ENCODE measurements around the gene ZNF326.
"Not testable (repeated sequence)": the region's sequence is repeated elsewhere in the genome, so short reads cannot be mapped to it uniquely, and the experiment has no call there.

Gene ZNF326

DNA sequence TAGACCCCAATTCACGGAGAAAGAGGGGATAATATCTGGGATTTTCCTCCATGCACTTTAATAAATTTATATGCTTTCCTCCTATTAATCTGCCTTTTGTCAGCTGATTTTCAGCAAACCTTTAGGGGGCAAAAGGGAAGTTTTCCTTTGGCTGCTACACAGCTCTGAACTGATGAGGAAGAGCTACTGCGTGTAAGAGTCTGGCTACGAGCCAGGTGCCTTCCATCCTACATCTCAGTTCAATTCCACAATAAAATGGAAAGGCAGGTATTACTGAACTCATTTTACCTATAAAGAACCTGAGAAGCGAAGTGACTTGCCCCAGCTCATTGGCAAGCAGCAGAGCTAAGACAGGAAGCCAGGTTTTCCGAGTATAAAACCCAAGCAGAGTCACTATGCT lies 28.3 kb upstream of the ZNF326 start:
- DNase-seq (ENCODE audit: low read depth in 2 of 2), result no peak

DNA sequence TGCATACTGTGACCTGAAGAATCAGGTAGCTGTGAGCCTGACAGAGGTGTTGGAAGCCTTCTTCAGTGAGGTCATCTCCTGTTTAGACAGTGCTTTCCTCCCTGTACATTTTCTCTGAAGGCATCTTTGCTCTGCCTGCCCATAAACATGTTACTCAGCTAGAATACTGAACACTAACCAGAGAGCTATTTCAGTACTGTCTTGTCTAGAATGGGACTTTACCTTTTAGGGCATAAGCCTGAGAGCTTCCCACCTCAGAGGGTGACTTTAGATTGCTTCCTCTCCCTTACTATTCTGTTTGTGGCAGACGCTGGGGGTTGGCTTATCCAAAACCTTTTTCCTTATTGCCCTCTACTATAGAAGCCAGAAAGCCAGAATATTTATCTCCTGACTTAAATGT lies 23.3 kb upstream of the ZNF326 start:
- DNase-seq (ENCODE audit: low read depth in 2 of 2), result no peak

DNA sequence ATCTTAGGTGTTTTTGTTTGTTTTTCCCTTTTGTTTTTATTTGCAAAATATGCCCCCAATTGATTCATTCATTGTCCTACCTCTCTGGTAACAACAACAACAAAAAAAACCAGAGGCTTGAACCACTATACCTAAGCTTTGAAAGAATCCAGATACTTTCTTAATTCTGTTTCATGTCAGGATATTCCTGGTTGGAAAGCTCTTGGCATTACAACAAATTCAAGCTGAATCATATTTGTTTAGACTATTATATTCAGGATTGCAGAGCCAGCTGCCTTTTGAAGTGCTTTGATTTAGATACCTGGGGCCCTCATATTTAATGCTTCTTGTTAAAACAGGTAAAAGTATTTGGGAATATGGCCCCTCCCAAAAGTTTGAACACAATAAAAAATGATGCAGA lies 22.9 kb upstream of the ZNF326 start:
- no peak for DNase-seq (ENCODE audit: low read depth in 2 of 2)

DNA sequence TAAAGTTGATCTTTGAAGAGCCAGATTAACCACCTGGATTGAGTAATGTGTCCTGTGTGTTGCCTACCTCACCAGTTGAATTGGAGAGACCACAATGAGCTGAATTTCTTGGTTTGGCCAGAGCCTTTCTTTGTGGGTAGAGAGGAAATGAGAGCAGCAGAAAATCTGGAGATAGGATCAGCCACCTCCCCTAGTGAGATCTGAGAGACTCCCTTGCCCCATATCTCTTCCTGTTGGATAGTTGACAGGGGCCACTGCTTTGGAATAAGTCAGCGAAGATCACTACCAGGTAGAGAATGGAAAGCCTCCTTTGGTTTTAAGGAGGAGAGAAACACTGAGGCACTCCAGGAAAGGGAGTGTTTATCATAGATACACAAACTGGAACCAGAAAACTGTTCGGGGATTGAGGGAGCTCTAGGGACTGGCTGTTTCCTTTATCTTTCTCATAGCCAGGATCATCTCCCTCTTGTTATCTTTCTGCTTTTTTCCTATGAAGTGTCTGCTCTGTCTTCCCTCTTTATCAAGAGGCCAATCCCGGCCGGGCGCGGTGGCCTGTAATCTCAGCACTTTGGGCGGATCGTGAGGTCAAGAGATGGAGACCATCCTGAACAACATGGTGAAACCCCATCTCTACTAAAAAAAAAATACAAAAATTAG lies 21.3 kb upstream of the ZNF326 start:
- DNase-seq (ENCODE audit: low read depth in 2 of 2), result no peak

DNA sequence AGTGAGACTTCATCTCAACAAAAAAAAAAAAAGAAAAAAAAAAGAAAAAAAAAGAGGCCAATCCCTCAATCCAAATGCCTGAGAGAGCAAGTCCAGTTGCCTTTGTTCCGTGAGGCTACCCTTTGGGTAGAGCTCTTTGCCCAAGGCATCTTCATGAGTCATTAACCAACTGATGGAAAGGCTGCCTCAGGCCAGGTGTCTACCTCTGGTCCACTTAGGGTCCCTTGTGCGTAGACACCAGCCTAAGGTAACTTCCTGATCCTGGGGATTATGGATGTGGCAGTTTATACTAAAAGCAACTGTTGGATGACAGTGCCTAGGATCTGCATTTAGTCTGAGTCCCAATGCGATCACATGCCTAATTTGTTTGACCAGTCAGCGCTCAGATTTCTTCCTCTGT lies 20.7 kb upstream of the ZNF326 start:
- DNase-seq (ENCODE audit: low read depth in 2 of 2), result no peak

DNA sequence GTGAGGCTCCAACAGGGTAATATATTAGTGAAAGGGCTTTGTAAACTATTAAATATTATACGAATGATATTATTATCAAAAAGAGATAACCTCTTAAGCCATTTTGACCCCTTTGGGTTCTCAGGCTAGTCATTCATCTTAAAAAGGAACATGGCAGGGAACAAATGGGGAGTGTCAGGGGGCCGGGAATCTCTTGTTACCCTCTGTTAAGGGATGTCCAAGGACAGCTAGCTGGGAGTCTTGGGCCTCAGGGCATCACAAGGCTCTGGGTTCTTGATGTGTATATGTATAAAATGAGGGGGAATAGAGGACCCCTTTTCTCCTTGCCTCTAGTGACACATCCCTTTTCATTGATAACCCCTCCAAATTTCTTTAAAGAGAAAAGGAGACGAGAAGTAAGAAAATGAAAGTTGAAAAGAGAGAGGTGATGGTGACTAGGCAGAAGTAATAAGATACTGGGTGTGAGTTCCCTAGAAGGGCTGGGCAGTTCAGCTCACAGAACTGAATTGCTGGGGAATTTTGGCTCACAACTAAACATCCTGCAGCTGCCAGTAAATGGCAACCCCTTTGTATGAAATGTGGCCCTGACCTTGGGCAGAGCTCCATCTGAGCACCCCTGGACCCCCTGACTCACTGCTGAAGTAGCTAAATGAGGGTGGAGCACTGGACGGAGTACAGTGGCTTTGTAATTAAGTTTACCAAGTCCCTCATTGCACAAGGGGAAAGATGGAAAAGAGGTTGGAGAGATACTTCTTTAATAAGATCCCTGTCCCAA lies 20.0 kb upstream of the ZNF326 start:
- DNase-seq (ENCODE audit: low read depth in 2 of 2), result no peak

DNA sequence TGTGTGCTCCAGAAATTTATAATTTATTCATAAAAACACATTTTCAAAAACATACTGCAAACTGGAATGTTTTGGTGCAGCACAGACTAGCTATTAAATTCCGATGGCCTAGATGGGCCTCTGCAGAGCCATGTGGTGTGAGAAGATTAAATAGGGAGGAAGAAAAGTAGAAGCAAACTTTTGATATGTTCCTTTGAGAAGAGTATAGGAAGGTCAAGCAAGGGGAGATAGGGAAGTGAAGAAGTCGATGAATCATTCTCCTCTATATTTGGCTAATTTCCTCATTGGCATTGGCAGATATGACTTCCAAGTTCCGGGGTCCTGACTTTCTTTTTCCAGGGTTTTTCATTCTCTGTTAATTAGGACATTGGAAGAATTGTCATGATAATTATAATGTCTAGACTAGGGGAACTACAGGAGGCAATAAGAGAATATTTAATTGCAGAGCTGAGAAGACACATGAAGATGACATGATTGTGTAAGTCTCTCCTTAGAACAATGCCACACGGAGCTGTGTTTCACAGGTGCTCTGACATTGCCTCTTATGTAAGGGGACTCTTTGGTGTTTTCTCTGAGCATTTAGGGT lies 19.3 kb upstream of the ZNF326 start:
- no peak for DNase-seq (ENCODE audit: low read depth in 2 of 2)

DNA sequence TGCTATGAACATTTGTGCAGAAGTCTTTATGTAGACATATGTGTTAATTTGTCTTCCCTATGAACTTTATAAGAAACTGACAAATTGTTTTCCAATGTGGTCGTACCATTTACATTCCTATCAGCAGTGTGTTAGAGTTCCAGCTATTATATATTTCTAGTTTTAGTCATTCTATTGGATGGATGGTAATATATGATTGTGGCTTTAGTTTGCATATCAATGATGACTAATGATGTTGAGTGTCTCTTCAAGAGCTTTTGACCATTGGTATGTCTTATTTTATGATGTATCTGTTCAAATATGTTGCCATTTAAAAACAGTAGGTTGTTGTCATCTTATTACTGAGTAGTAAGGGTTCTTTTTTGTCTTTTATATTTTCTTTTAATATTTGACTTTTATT lies 16.2 kb upstream of the ZNF326 start:
- peak; percentile 61 to 73 for DNase-seq (ENCODE audit: low read depth in 2 of 2)

DNA sequence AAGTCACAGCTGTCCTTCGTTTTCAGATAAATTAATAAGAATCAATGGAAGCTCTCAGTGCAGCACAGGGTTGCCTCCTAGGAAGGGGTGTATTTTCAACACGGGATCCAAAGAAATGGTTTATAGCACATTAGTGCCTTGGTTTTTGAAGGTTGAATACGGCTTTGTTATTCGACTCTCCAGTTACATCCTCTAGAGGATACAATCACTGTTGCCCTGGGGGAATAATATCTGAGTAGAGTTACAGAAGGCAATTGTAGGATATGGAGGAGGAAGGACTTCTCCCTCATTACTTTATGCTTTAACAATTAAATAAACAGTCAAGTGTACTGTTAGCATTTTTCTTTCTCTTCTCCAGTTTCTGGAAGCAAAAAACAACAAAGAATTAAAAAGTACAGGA lies 14.3 kb upstream of the ZNF326 start:
- DNase-seq (ENCODE audit: low read depth in 2 of 2), result no peak

DNA sequence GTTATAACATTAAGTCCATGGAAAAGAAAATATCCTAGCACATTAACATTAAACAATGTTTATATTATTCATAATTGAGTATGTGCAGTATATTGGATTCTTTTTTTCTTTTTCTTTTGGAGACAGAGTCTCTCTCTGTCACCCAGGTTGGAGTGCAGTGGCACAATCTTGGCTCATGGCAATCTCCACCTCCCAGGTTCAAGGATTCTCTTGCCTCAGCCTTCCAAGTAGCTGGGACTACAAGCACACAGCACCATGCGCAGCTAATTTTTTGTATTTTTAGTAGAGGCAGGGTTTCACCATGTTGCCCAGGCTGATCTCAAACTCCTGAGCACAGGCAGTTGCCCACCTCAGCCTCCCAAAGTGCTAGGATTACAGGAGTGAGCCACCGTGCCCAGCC lies 12.1 kb upstream of the ZNF326 start:
- not testable (repeated sequence) for DNase-seq (ENCODE audit: low read depth in 2 of 2)

DNA sequence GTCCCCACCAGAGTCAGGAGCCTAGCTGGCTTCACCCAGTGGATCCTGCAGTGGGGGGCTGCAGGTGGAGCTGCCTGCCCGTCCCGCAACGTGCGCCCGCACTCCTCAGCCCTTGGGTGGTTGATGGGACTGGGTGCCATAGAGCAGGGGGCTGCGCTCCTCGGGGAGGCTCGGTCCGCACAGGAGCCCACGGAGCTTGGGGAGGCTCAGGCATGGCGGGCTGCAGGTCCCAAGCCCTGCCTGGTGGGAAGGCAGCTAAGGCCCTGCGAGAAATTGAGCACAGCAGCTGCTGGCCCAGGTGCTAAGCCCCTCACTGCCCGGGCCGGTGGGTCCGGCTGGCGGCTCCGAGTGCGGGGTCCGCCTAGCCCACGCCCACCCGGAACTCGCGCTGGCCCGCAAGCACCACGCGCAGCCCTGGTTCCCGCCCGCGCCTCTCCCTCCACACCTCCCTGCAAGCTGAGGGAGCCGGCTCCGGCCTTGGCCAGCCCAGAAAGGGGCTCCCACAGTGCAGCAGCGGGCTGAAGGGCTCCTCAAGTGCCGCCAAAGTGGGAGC lies 10.3 kb upstream of the ZNF326 start:
- DNase-seq (ENCODE audit: low read depth in 2 of 2), result not testable (repeated sequence)

DNA sequence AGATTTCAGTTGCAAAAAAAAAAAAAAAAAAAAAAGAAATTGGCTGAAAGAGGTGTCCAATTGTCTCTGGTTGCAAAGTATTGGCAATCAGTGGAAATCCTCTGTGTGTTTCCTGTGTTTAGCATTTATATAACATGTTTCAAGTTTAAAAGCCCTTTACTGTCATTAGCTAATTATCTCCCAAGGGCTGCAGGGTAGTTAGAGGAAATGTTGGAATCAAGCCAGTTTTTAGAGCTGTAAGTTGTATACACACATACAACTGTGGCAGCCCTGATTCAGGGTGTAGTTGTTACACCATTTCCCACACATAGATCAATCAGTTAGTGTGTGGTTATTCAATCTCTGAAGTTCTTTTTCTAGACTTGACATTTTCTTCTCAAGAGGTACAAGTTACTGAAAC lies 8.9 kb upstream of the ZNF326 start:
- DNase-seq (ENCODE audit: low read depth in 2 of 2), result no peak

DNA sequence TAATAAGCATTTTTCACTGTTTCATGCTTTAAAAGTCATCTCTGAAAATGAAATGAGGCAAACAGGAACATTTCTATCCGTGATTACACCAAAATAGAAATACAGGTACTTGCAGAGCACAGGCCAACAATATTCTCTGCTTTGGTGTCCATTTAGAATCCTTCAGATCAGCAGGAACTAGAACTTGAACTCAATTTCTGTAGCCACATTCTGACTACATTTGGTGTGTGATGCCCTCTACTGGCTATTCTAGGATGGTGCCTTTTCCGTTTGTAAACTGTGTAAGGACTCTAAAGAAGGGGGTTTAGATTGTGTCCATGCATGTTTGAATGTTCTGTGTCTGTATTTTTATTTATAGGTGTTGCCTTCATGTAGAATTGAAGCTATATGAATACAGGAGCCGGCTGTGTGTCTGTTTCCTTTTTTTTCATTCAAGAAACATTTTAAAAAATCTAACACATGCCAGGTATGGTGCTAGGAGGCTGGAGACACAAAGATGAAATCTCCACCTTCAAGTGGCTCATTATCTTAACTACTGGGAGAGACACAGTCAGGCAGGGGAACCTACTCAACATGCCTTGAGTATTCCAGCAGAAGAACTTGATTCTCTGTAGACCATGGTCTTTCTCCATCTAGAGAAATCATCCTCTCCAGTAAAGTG lies 7.6 kb upstream of the ZNF326 start:
- peak; percentile 61 for DNase-seq (ENCODE audit: low read depth in 2 of 2)

DNA sequence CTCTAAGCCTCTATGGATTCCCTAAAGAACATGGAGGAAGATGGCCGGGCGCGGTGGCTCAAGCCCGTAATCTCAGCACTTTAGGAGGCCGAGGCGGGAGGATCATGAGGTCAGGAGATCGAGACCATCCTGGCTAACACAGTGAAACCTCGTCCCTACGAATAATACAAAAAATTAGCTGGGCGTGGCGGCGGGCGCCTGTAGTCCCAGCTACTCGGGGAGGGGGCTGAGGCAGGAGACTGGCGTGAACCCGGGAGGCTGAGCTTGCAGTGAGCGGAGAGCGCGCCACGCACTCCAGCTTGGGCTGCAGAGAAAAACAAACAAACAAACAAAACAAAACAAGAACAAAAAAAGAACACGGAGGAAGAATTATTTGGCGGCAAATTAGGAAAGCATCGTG lies 5.8 kb upstream of the ZNF326 start:
- no peak for DNase-seq (ENCODE audit: low read depth in 2 of 2)

DNA sequence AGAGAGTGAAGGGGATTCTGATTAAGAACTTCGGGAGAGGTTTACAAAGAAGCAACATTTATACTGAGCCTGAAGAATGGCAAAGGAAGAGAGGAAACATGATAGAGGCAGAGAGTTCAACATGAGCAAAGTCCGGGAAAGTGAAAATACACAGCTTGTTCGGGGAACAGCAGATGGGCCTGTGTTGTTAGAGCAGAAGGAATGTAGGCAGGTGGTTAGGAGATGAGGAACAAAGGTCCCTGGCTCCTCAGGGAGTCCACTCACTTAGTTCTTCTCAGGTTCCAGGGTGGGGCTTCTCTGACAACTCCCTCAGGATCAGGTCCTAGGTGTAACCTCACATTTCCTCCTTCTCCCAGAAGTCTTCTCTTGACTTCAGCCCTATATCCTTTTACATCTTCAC lies 5.1 kb upstream of the ZNF326 start:
- DNase-seq (ENCODE audit: low read depth in 2 of 2), result no peak

DNA sequence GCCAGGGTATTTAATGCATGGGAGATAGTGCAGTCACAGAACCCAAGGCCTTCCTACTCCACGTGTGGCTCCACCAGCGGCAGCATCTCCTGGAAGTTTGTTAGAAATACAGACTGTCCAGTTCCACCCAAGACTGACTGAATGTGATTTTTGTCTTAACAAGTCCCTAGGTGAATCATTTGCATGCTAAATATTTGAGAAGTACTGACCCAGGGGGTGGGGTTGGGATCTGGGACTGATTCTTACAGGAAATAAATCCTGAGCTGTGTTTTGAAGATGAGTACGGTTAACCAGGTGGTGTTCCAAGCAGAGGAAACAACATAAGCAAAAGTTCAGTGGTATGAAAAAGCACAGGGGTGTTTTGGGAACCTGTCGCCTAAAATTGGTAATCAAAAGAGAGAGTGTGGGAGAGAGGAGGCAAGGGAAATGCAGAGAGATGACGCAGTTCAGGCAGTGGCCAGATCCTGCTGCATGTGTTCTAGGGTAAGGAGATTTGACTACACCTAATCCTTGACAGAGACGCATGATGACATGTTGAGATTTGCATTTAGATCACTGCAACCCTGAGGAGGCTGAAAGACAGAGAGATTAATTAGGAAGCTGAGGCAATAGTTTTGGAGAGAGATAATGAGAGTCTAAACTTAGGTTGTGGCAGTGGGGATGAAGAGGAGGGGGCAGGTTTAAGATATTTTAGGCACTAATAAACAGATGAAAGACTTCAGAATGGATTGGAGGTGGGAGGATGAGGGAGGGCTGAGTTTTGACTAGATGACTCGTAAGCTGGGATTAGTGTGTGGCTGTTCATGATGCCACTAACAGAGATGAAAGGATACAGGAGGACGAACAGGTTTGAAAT lies 3.7 kb upstream of the ZNF326 start:
- DNase-seq (ENCODE audit: low read depth in 2 of 2), result no peak

DNA sequence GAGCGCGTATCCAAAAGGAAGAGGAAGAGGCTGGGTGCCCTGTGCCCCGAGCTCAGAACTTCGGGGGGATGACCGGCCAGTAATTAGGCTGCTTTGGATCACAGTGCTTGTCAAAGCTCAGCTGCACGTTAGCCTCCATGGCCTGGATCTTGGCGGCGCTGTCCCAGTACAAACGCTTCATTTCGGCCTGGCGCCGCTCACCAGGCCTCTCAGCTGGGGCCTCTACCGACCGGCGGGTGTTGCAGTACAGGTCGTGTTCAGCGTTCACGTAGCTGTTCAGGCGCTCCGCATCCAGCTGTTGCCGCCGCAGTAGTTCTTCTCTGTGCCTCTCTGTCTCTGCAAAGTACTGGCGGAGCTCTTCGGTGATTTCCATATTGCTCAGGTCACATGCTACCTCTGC lies 1.4 kb upstream of the ZNF326 start:
- DNase-seq (ENCODE audit: low read depth in 2 of 2), result no peak

DNA sequence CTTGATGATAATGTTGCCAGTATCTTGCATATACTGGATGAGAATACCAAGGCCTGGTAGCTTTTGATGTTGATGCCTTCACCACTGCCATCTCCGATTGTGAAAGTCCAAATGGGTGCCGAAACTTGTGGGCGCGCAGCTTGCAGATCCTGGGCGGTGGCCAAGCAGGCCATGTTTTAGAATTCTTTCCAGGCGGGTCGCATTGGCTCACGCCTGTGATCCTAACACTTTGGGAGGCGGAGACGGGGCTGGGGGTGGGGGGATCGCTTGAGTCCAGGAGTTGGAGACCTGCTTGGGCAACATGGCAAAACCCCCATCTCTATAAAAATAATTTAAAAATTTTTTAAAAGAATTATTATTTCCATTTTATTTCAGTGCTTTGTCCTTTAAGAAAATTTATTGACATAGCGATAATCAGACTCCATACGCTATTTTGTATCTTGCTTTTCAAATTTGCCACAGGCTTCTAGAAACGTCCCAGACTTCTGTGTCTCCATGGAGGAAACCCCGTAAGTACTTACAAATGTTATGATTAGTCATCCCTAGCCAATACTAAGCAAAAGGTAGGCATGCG lies 592 bp upstream of the ZNF326 start:
- no peak for DNase-seq (ENCODE audit: low read depth in 2 of 2)

DNA sequence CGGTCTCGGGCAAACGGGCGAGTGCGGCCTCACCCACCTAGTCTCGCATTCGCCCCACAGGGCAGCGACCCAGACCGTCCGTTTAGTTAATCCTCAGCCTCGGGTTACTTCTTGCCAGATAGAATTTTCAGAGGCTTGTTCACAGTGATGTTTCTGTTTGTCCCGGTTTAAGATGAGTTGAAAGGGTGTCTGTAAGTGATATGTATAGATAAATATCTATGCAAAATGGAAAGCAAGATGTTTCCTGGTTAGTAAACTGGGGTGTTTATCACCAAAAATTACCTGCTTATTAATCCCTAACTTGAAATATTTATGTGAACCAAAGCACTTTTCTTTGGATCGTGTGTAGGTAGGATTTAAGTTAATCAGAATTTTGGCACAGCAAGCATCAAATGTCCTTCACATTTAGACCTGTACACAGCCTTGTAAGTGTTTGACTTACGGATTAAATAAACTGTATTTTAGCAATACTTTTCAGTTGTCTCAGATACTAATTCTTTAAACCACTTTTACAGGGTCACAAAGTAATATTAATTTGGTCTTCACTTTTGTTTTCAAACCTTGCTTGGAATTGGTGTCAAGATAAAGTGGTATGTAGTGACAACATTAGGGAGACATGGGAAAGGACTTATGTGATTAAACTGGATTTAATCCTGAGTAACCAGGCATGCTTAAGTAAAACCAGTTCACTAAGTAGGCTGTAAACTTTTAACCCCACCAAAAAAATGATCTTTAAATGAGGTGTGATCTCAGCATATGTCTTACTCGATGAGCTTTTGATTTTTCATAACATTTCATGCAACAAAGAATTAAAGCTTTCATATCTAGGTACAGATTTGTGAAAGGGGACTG lies 914 bp downstream of the ZNF326 start:
- DNase-seq (ENCODE audit: low read depth in 2 of 2), result no peak

DNA sequence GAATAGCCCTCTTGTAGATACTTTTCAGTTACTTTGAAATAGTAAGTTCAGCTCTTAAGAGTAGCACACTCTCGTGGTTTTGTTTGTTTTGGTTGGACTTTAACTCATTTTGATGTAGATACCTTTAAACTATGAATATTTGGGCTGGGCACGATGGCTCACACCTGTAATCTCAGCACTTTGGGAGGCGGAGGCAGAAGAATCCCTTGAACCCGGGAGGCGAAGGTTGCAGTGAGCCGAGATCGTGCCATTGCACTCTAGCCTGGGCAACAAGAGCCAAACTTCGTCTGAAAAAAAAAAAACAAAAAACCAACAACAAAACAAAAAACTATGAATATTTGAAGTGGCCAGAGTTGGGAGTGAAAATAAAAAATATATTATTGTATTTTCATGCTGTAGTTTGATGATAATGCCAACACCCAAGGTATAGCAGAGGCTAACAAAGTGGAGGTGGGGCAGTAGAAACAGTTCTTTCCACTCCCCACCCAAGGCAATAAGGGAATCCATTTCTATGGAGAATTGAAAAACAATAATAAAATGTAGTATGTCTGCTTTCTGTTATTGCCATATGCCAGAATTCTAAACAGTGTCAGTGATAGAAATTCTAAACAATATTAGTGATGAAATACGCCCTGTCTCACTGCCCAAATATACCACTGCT lies 1.7 kb downstream of the ZNF326 start:
- DNase-seq (ENCODE audit: low read depth in 2 of 2), result no peak

Data from fibroblast of skin of left quadriceps (primary cell).